AG10803 (cell line): ENCODE results near the gene GATB.

Source experiments
- DNase-seq: peaks from one replicate; pipeline ENCODE4 v3.0.0; 2010; ENCODE audit warnings: low read depth
- H3K4me3 ChIP-seq: 2 replicates; pipeline ENCODE4 v1.5.1; 2011; ENCODE audit warnings: mild to moderate bottlenecking, low read length, control low read depth
- TF ChIP-seq, protein P1 (sequence below): conservative IDR thresholded peaks from 2 replicates; pipeline ENCODE4 v1.5.1; 2011; ENCODE audit warnings: mild to moderate bottlenecking, low read length, control low read depth, inconsistent platforms

GATB gene

DNA sequence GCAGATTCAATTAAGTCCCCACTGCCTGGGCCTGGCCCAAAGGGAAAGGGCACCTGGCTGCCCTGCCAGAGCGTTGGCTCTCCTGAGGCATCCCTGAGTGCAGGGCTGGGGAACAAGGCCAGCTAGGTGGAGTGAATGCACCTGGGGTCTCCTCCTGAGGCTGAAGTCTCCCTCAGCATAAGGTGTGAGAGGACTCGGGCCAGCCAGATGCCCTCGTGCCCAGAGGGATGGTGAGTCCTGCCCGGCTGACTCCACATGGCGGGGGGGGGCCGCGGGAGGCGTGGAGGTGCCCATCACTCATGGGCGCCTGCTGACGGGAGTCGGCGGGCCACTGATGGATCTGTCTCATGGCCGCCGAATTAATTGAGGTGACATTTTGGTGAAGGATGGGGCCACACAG, 87.8 kb downstream of the GATB start:
- no peak for DNase-seq
- TF ChIP-seq, protein P1, sequence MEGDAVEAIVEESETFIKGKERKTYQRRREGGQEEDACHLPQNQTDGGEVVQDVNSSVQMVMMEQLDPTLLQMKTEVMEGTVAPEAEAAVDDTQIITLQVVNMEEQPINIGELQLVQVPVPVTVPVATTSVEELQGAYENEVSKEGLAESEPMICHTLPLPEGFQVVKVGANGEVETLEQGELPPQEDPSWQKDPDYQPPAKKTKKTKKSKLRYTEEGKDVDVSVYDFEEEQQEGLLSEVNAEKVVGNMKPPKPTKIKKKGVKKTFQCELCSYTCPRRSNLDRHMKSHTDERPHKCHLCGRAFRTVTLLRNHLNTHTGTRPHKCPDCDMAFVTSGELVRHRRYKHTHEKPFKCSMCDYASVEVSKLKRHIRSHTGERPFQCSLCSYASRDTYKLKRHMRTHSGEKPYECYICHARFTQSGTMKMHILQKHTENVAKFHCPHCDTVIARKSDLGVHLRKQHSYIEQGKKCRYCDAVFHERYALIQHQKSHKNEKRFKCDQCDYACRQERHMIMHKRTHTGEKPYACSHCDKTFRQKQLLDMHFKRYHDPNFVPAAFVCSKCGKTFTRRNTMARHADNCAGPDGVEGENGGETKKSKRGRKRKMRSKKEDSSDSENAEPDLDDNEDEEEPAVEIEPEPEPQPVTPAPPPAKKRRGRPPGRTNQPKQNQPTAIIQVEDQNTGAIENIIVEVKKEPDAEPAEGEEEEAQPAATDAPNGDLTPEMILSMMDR: no peak

GRCh38 chr4:151671541-151672059, 89.2 kb downstream of the GATB start:
- no peak for DNase-seq
- no peak overlapping the region for H3K4me3 ChIP-seq
- TF ChIP-seq, protein P1: no peak

More for the DNA sequence above, 87.8 kb downstream of the GATB start:
- H3K4me3 ChIP-seq: no peak overlapping the region

GRCh38 chr4:151670843-151671242, 90.0 kb downstream of the GATB start:
- TF ChIP-seq, protein P1: no peak
- H3K4me3 ChIP-seq: no peak overlapping the region
- no peak for DNase-seq

GRCh38 chr4:151669990-151670389, 90.8 kb downstream of the GATB start:
- DNase-seq: no peak
- TF ChIP-seq, protein P1: no peak
- no peak overlapping the region for H3K4me3 ChIP-seq

GRCh38 chr4:151668689-151669402, 92.0 kb downstream of the GATB start:
- TF ChIP-seq, protein P1: no peak
- DNase-seq: no peak
- no peak overlapping the region for H3K4me3 ChIP-seq

DNA sequence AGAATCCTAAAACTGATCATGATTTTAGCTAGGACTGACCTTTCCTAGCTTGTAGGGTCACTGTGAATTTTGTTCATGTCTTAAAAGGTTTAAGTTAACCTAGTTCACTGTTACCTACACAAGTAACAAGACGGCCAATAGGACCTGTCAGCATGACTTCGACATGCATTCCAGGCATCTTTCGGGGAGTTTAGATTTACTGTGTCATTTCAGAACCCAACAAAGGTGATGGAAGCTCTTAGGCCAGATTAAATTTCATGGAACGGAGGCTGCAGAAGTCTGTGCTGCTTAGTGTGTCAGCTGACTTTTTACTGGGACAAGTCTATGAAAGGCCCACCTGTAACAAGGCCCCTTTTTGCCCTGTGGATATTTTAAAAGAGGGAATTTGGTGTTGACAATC, 93.1 kb downstream of the GATB start:
- TF ChIP-seq, protein P1: no peak
- no peak overlapping the region for H3K4me3 ChIP-seq
- DNase-seq: no peak

- TF ChIP-seq, protein P1: no peak
- no peak overlapping the region for H3K4me3 ChIP-seq
- peak; percentile 75 for DNase-seq
Observed at GRCh38 chr4:151667048-151667447, 93.8 kb downstream of the GATB start.
